PC-3 (cell line): ENCODE results near the gene PAK3. TPM values are rescaled to one million over a fixed set of nuclear protein-coding genes. Genes with fewer than 3 reads are reported as not detected.

Experiments
- ATAC-seq: fragments of 200-7000 bp; cut with Tn5 transposase; 2 replicates; pipeline ENCODE4 v1.9.1; 2020; ENCODE audit warnings: mild to moderate bottlenecking, moderate library complexity
- BruUV-seq: library from RNA; stranded (reverse); fragments of 400-500 nt; replicated peaks from 2 replicates; lab custom pipeline; 2021; lab: Mats Ljungman, UMichigan
- CTCF ChIA-PET: fragments of 300-600 bp; sonication (Branson Sonifier 250); formaldehyde crosslinking; loops from one replicate; lab custom pipeline; 2022; ENCODE audit warnings: antibody characterized with exemption; lab: Charles Lee
- POLR2A ChIA-PET: fragments of 300-600 bp; sonication (Branson Sonifier 250); formaldehyde crosslinking; loops from one replicate; lab custom pipeline; 2022; ENCODE audit warnings: antibody characterized with exemption; ENCODE audit not compliant: unreplicated experiment; lab: Charles Lee
- DNase-seq: peaks from one replicate; pipeline ENCODE4 v3.0.0-alpha.2; 2015
- H2AFZ ChIP-seq: fragments of 300-600 bp; sonication (generic); 2 replicates; pipeline ENCODE4 v1.6.0; 2016; ENCODE audit warnings: antibody characterized with exemption, low read length
- H3F3A ChIP-seq: fragments of 300-600 bp; sonication (generic); one replicate; pipeline ENCODE4 v1.6.0; 2017; ENCODE audit warnings: antibody characterized with exemption, low read length, control low read depth, mild to moderate bottlenecking; ENCODE audit not compliant: unreplicated experiment
- H3K27ac ChIP-seq: fragments of 300-600 bp; sonication (generic); 2 replicates; pipeline ENCODE4 v1.5.1; 2016; ENCODE audit warnings: mild to moderate bottlenecking, low read length
- H3K27me3 ChIP-seq: fragments of 300-600 bp; sonication (generic); 2 replicates; pipeline ENCODE4 v1.6.1; 2016; ENCODE audit warnings: low read length, mixed read lengths
- H3K36me3 ChIP-seq: fragments of 300-600 bp; sonication (generic); 2 replicates; pipeline ENCODE4 v1.6.1; 2016; ENCODE audit warnings: low read depth, mixed run types, low read length, mixed read lengths
- H3K4me1 ChIP-seq: fragments of 300-600 bp; sonication (generic); 2 replicates; pipeline ENCODE4 v1.5.1; 2016; ENCODE audit warnings: low read length; ENCODE audit not compliant: insufficient read depth
- H3K4me2 ChIP-seq: fragments of 300-600 bp; sonication (generic); 2 replicates; pipeline ENCODE4 v1.6.0; 2016; ENCODE audit warnings: low read length
- H3K4me3 ChIP-seq: fragments of 300-600 bp; sonication (generic); 2 replicates; pipeline ENCODE4 v1.5.1; 2016; ENCODE audit warnings: mild to moderate bottlenecking, low read length, mixed read lengths
- H3K79me2 ChIP-seq: fragments of 300-600 bp; sonication (generic); 2 replicates; pipeline ENCODE4 v1.6.1; 2017; ENCODE audit warnings: low read length, mixed read lengths
- H3K9ac ChIP-seq: fragments of 300-600 bp; sonication (generic); 2 replicates; pipeline ENCODE4 v1.6.0; 2016; ENCODE audit warnings: mild to moderate bottlenecking, low read length
- H3K9me2 ChIP-seq: fragments of 300-600 bp; sonication (generic); replicated peaks from 2 replicates; pipeline ENCODE4 v1.6.1; 2016; ENCODE audit warnings: mixed run types, low read length, mixed read lengths
- H3K9me3 ChIP-seq: fragments of 300-600 bp; sonication (generic); 2 replicates; pipeline ENCODE4 v1.6.1; 2016; ENCODE audit warnings: low read length, mixed read lengths
- H4K20me1 ChIP-seq: fragments of 300-600 bp; sonication (generic); 2 replicates; pipeline ENCODE4 v1.6.1; 2016; ENCODE audit warnings: low read length, mixed read lengths
- CTCF ChIP-seq: fragments of 300-600 bp; sonication (generic); conservative IDR thresholded peaks from 2 replicates; pipeline ENCODE4 v1.5.1; 2017; ENCODE audit warnings: antibody characterized with exemption, low read depth, mild to moderate bottlenecking, low read length
- EZH2 ChIP-seq: fragments of 300-600 bp; sonication (generic); IDR thresholded peaks from one replicate; pipeline ENCODE4 v1.6.1; 2017; ENCODE audit warnings: antibody characterized with exemption, mild to moderate bottlenecking, low read length; ENCODE audit not compliant: unreplicated experiment
- EZH2phosphoT487 ChIP-seq: fragments of 300-600 bp; sonication (generic); IDR thresholded peaks from 2 replicates; pipeline ENCODE4 v1.6.1; 2018; ENCODE audit warnings: mild to moderate bottlenecking, antibody characterized with exemption, low read length, borderline replicate concordance
- intact Hi-C: fragments of 100-400 bp; cut with micrococcal nuclease; formaldehyde crosslinking; loops from 2 replicates; pipeline ENCODE4 v1.9.0; 2023
- total RNA-seq: library from RNA; depleted of rRNA; stranded (reverse); fragments of >200 nt; gene quantifications from 2 replicates; pipeline ENCODE4 v1.2.3, GENCODE V29; 2014

The PAK3 gene
- total RNA-seq, 1 experiment from 2014 or later, result 2.0 TPM

- Histone ChIP-seq H3K9me2 (no peaks in the 10 kb centered on the region), H3K4me3 (no peak overlapping the region), H3K36me3 (no peaks in the 10 kb centered on the region), H3F3A (no peaks in the 10 kb centered on the region), H3K4me2 (no peak overlapping the region), H3K79me2 (no peaks in the 10 kb centered on the region), H3K27me3 (no peaks in the 10 kb centered on the region), H2AFZ (no peak overlapping the region), H3K4me1 (no peaks in the 10 kb centered on the region), H3K27ac (no peak overlapping the region), H4K20me1 (no peaks in the 10 kb centered on the region), H3K9ac (no peak overlapping the region), H3K9me3 (no peaks in the 10 kb centered on the region)
- POLR2A ChIA-PET, result no interaction called here
- TF ChIP-seq CTCF (no peak), EZH2 (no peak), EZH2phosphoT487 (no peak)
- CTCF ChIA-PET, result no interaction called here
- BruUV-seq, result no TSS peak
- intact Hi-C loops, result no loop called here
- no peak for ATAC-seq
- no peak for DNase-seq
Observed at GRCh38 chrX:111052478-111052877, 43.5 kb upstream of the PAK3 start.

DNA sequence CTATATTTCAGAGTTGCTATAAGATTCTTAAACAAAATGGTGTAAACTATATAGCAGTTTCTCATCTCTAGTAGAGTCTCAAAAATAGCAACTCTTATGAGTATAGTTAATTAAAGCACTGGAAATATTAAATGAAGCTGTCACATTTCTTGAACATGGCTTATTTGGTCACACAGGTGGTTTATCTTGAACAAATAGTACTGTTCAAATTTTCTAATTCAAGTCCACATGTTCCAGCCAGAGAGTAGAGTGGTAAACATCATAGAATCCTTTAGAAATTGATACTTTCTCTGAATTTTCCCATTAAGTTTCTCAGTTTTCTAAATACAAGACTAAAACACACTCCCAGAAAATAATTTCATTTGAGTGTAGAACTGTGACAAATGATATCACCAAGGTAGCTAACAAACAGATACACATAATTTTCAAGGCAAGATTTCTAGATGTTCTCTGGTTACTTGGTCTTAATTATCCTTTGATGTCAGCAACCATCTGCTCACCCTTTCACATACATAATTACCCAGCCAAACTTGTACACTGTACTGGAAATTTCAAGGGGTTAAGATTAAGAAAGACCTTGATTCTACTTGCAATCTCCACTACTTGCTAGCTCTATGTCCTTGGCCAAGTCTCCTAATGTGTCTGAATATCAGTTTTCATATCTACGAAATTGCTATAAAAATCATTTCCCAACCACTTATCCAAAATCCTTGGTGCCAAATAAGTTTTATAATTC, 24.3 kb upstream of the PAK3 start:
- Histone ChIP-seq H3K9me3 (no peaks in the 10 kb centered on the region), H3F3A (no peaks in the 10 kb centered on the region), H3K4me1 (no peaks in the 10 kb centered on the region), H3K27me3 (no peaks in the 10 kb centered on the region), H3K79me2 (no peaks in the 10 kb centered on the region), H2AFZ (no peak overlapping the region), H3K9ac (no peak overlapping the region), H3K4me2 (no peak overlapping the region), H3K27ac (no peak overlapping the region), H3K4me3 (no peak overlapping the region), H4K20me1 (no peaks in the 10 kb centered on the region), H3K36me3 (no peaks in the 10 kb centered on the region), H3K9me2 (no peaks in the 10 kb centered on the region)
- POLR2A ChIA-PET, result no interaction called here
- DNase-seq (no peak), ATAC-seq (no peak)
- intact Hi-C loops, result no loop called here
- TF ChIP-seq EZH2 (no peak), EZH2phosphoT487 (no peak), CTCF (no peak)
- CTCF ChIA-PET, result interaction anchor here (0.6 kb wide), 1 partner anchor 26 kb away, joined by 3 read pairs; no protein-coding TSS in a partner anchor
- BruUV-seq, result no TSS peak

DNA sequence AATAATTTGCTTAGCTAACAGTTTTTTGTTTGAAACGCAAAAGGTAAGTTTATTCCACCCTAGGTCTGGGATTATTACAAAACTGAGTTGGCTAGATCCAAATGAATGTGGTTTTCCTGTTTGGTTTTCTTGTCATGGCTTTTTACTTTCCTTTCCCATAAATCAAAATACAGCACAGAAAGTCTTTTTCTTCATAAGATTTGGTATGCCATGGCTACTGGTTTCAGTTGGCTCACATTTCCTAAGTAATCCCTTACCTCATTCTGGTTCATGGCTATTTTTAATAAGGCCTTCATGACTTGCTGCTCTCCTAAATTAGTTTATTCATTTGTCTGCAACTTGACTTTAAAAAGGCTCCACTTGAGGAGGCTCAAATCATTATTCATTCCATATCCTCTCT, 12.9 kb upstream of the PAK3 start:
- Histone ChIP-seq H3K79me2 (no peaks in the 10 kb centered on the region), H4K20me1 (no peaks in the 10 kb centered on the region), H3K4me2 (no peak overlapping the region), H2AFZ (no peak overlapping the region), H3F3A (no peaks in the 10 kb centered on the region), H3K4me1 (no peaks in the 10 kb centered on the region), H3K27ac (no peak overlapping the region), H3K9me2 (no peaks in the 10 kb centered on the region), H3K36me3 (no peaks in the 10 kb centered on the region), H3K27me3 (no peaks in the 10 kb centered on the region), H3K9ac (no peak overlapping the region), H3K4me3 (no peak overlapping the region), H3K9me3 (no peaks in the 10 kb centered on the region)
- ATAC-seq, result no peak
- no TSS peak for BruUV-seq
- intact Hi-C loops, result no loop called here
- no peak for DNase-seq
- ChIA-PET POLR2A (no interaction called here), CTCF (no interaction called here)
- no peak for TF ChIP-seq CTCF
- no peak for TF ChIP-seq EZH2
- no peak for TF ChIP-seq EZH2phosphoT487
